HEK293 (cell line): Measurements from ENCODE around the gene GNAQ.

Experiments used
- CTCF ChIA-PET: fragments of 350-600 bp; formaldehyde crosslinking; extraction: SDS; loops from one replicate; lab custom pipeline; 2021; ENCODE audit warnings: antibody characterized with exemption; lab: Yijun Ruan, JAX
- POLR2A ChIA-PET: fragments of 300-600 bp; formaldehyde crosslinking; extraction: SDS; loops from one replicate; lab custom pipeline; 2020; ENCODE audit warnings: antibody characterized with exemption, inconsistent platforms; lab: Yijun Ruan, JAX
- H3K27ac ChIP-seq: fragments of 200-500 bp; sonication (Bioruptor generic); 2 replicates; pipeline ENCODE4 v1.5.1; 2014; ENCODE audit warnings: low read depth, low read length, control low read depth, inconsistent platforms; ENCODE audit errors: extremely low read depth
- H3K36me3 ChIP-seq, 2 experiments: fragments of 200-500 bp in 1 of 2; sonication (Bioruptor generic) in 1 of 2; 1 replicate in 1 of 2; 2 replicates in 1 of 2; pipeline ENCODE4 v1.5.1; 2014 to 2017; ENCODE audit warnings: inconsistent platforms in 2 of 2, low read length in 2 of 2; ENCODE audit not compliant: control insufficient read depth in 2 of 2, insufficient read depth in 1 of 2
- H3K4me1 ChIP-seq: fragments of 200-500 bp; sonication (Bioruptor generic); 2 replicates; pipeline ENCODE4 v1.5.1; 2014; ENCODE audit warnings: mild to moderate bottlenecking, low read length, inconsistent platforms; ENCODE audit not compliant: control insufficient read depth, insufficient read depth
- H3K4me3 ChIP-seq: 2 replicates; pipeline ENCODE4 v1.5.1; 2011; ENCODE audit warnings: low read depth, mild to moderate bottlenecking, control low read depth, low read length, moderate library complexity
- H3K9me3 ChIP-seq: fragments of 200-500 bp; sonication (Bioruptor generic); 2 replicates; pipeline ENCODE4 v1.5.1; 2014; ENCODE audit warnings: low read depth, low read length, inconsistent platforms; ENCODE audit not compliant: control insufficient read depth, insufficient read depth
- AEBP2 ChIP-seq: fragments of 450-650 bp; formaldehyde crosslinking; IDR thresholded peaks from 2 replicates; pipeline ENCODE4 v1.5.1; 2016; ENCODE audit warnings: missing biosample characterization, missing genetic modification characterization, borderline replicate concordance
- EGR2 ChIP-seq: fragments of 450-650 bp; formaldehyde crosslinking; IDR thresholded peaks from 2 replicates; pipeline ENCODE4 v1.5.1; 2016; ENCODE audit warnings: low read depth, missing biosample characterization, missing genetic modification characterization
- PATZ1 ChIP-seq: fragments of 450-650 bp; formaldehyde crosslinking; IDR thresholded peaks from 2 replicates; pipeline ENCODE4 v1.5.1; 2016; ENCODE audit warnings: missing biosample characterization, missing genetic modification characterization
- TCF7L2 ChIP-seq: IDR thresholded peaks from 2 replicates; pipeline ENCODE4 v1.6.1; 2011; ENCODE audit warnings: low read depth, mild to moderate bottlenecking, inconsistent platforms, low read length, moderate library complexity, borderline replicate concordance
- ZBTB20 ChIP-seq: fragments of 450-650 bp; formaldehyde crosslinking; IDR thresholded peaks from 2 replicates; pipeline ENCODE4 v1.5.1; 2016; ENCODE audit warnings: missing biosample characterization, missing genetic modification characterization
- ZBTB49 ChIP-seq: fragments of 450-650 bp; formaldehyde crosslinking; IDR thresholded peaks from 2 replicates; pipeline ENCODE4 v1.5.1; 2016; ENCODE audit warnings: missing biosample characterization, missing genetic modification characterization, low read depth
- ZBTB7A ChIP-seq: fragments of 450-650 bp; formaldehyde crosslinking; IDR thresholded peaks from 2 replicates; pipeline ENCODE4 v1.5.1; 2016; ENCODE audit warnings: low read depth, missing biosample characterization, missing genetic modification characterization
- ZFP3 ChIP-seq: fragments of 450-650 bp; formaldehyde crosslinking; IDR thresholded peaks from 2 replicates; pipeline ENCODE4 v1.5.1; 2016; ENCODE audit warnings: low read depth, missing biosample characterization, missing genetic modification characterization
- ZFP41 ChIP-seq: fragments of 450-650 bp; formaldehyde crosslinking; IDR thresholded peaks from 2 replicates; pipeline ENCODE4 v1.5.1; 2016; ENCODE audit warnings: missing biosample characterization, missing genetic modification characterization, borderline replicate concordance
- ZNF221 ChIP-seq: fragments of 450-650 bp; formaldehyde crosslinking; IDR thresholded peaks from 2 replicates; pipeline ENCODE4 v1.5.1; 2017; ENCODE audit warnings: missing biosample characterization, missing genetic modification characterization, borderline replicate concordance
- ZNF311 ChIP-seq: fragments of 450-650 bp; formaldehyde crosslinking; IDR thresholded peaks from 2 replicates; pipeline ENCODE4 v1.5.1; 2017; ENCODE audit warnings: missing biosample characterization, missing genetic modification characterization, borderline replicate concordance
- ZNF398 ChIP-seq: fragments of 450-650 bp; formaldehyde crosslinking; IDR thresholded peaks from 2 replicates; pipeline ENCODE4 v1.5.1; 2017; ENCODE audit warnings: missing biosample characterization, missing genetic modification characterization
- ZNF423 ChIP-seq: fragments of 450-650 bp; formaldehyde crosslinking; IDR thresholded peaks from 2 replicates; pipeline ENCODE4 v1.5.1; 2016; ENCODE audit warnings: missing biosample characterization, missing genetic modification characterization
- ZNF513 ChIP-seq: fragments of 450-650 bp; IDR thresholded peaks from 2 replicates; pipeline ENCODE4 v1.5.1; 2018; ENCODE audit warnings: missing biosample characterization, missing genetic modification characterization
- ZNF514 ChIP-seq: fragments of 450-650 bp; formaldehyde crosslinking; IDR thresholded peaks from 2 replicates; pipeline ENCODE4 v1.5.1; 2016; ENCODE audit warnings: missing biosample characterization, missing genetic modification characterization
- ZNF561 ChIP-seq: fragments of 450-650 bp; IDR thresholded peaks from 2 replicates; pipeline ENCODE4 v1.5.1; 2018; ENCODE audit warnings: missing biosample characterization, missing genetic modification characterization, borderline replicate concordance
- ZNF660 ChIP-seq: fragments of 450-650 bp; IDR thresholded peaks from 2 replicates; pipeline ENCODE4 v1.5.1; 2018; ENCODE audit warnings: missing biosample characterization, mild to moderate bottlenecking, missing genetic modification characterization
- ZNF776 ChIP-seq: fragments of 450-650 bp; formaldehyde crosslinking; IDR thresholded peaks from 2 replicates; pipeline ENCODE4 v1.5.0; 2017; ENCODE audit warnings: missing biosample characterization, missing genetic modification characterization, borderline replicate concordance
- ZNF785 ChIP-seq: fragments of 450-650 bp; formaldehyde crosslinking; IDR thresholded peaks from 2 replicates; pipeline ENCODE4 v1.5.1; 2016; ENCODE audit warnings: missing biosample characterization, missing genetic modification characterization

Gene GNAQ

GRCh38 chr9:77744841-77745430 lies 286.7 kb downstream of the GNAQ start:
- Histone ChIP-seq H3K4me1 (no peaks in the 10 kb centered on the region), H3K9me3 (no peaks in the 10 kb centered on the region), H3K4me3 (no peak overlapping the region)
- ChIA-PET CTCF (no interaction called here), POLR2A (no interaction called here)
- TF ChIP-seq ZBTB7A (no peak), ZNF785 (tag by site-specific recombination) (no peak), ZNF561 (tag by site-specific recombination) (no peak), EGR2 (tag by site-specific recombination) (no peak), PATZ1 (tag by site-specific recombination) (no peak), TCF7L2 (no peak), ZNF776 (tag by site-specific recombination) (no peak), ZNF514 (tag by site-specific recombination) (no peak), ZNF311 (tag by site-specific recombination) (no peak), AEBP2 (tag by site-specific recombination) (no peak), ZBTB49 (tag by site-specific recombination) (no peak), ZFP3 (no peak), ZBTB20 (tag by site-specific recombination) (no peak), ZNF423 (tag by site-specific recombination) (no peak)
- TF ChIP-seq, all 188 proteins: peak for 0
- Histone ChIP-seq H3K36me3 (no peaks in the 10 kb centered on the region), H3K27ac (no peak overlapping the region)

- TF ChIP-seq ZNF660 (tag by site-specific recombination) (no peak), ZNF513 (no peak), ZNF398 (tag by site-specific recombination) (no peak), ZNF221 (tag by site-specific recombination) (no peak), ZFP41 (tag by site-specific recombination) (no peak), ZNF514 (tag by site-specific recombination) (no peak)
- no peaks in the 10 kb centered on the region for H3K9me3 ChIP-seq
- H3K4me3 ChIP-seq: no peak overlapping the region
- H3K4me1 ChIP-seq: no peaks in the 10 kb centered on the region
- POLR2A ChIA-PET: no interaction called here
- H3K36me3 ChIP-seq: no peaks in the 10 kb centered on the region
- no peak overlapping the region for H3K27ac ChIP-seq
- CTCF ChIA-PET: interaction anchor here (1.2 kb wide), 1 partner anchor 310 kb away, joined by 3 read pairs; no protein-coding TSS in a partner anchor
Observed at GRCh38 chr9:77743386-77743785, 288.2 kb downstream of the GNAQ start.
